Suppressor macrophage treated with lipopolysaccharide for 4 hours (primary cell): ENCODE data around the gene MAB21L1.

Experiments
- DNase-seq: peaks from one replicate; pipeline ENCODE4 v3.0.0-alpha.2; 2020

MAB21L1 gene

GRCh38 chr13:35479038-35479492, 2.6 kb upstream of the MAB21L1 start:
- DNase-seq: no peak

- no peak for DNase-seq
Observed at GRCh38 chr13:35478271-35479037, 2.0 kb upstream of the MAB21L1 start.

GRCh38 chr13:35477386-35477946, 977 bp upstream of the MAB21L1 start:
- DNase-seq: no peak

GRCh38 chr13:35475212-35475959, 1.1 kb downstream of the MAB21L1 start:
- DNase-seq: peak; percentile 21

- DNase-seq: no peak
Observed at GRCh38 chr13:35474496-35475211, 1.8 kb downstream of the MAB21L1 start.

GRCh38 chr13:35473802-35474201, 2.7 kb downstream of the MAB21L1 start:
- DNase-seq: no peak

GRCh38 chr13:35473206-35473775, 3.2 kb downstream of the MAB21L1 start:
- DNase-seq: no peak

- DNase-seq: no peak
Observed at GRCh38 chr13:35472323-35472881, 4.1 kb downstream of the MAB21L1 start.

GRCh38 chr13:35471706-35472322, 4.7 kb downstream of the MAB21L1 start:
- no peak for DNase-seq

- peak; percentile 2 for DNase-seq
Observed at GRCh38 chr13:35470671-35471661, 5.5 kb downstream of the MAB21L1 start.

- no peak for DNase-seq
Observed at GRCh38 chr13:35469806-35470525, 6.5 kb downstream of the MAB21L1 start.

GRCh38 chr13:35468195-35468594, 8.3 kb downstream of the MAB21L1 start:
- DNase-seq: no peak

GRCh38 chr13:35465371-35465770, 11.1 kb downstream of the MAB21L1 start:
- no peak for DNase-seq

- DNase-seq: no peak
Observed at GRCh38 chr13:35460061-35460460, 16.4 kb downstream of the MAB21L1 start.

GRCh38 chr13:35457258-35457657, 19.2 kb downstream of the MAB21L1 start:
- DNase-seq: no peak

- DNase-seq: no peak
Observed at GRCh38 chr13:35455022-35455421, 21.5 kb downstream of the MAB21L1 start.

- DNase-seq: no peak
Observed at GRCh38 chr13:35449821-35450220, 26.7 kb downstream of the MAB21L1 start.

- no peak for DNase-seq
Observed at GRCh38 chr13:35448465-35448864, 28.0 kb downstream of the MAB21L1 start.
